B cell (primary cell): Measurements from ENCODE around the gene TAF13. TPM values are rescaled to one million over a fixed set of nuclear protein-coding genes. Genes with fewer than 3 reads are reported as not detected.

ENCODE experiments used
- ATAC-seq: fragments of 200-7000 bp; cut with Tn5 transposase; one replicate; pipeline ENCODE4 v1.10.0; 2021; ENCODE audit warnings: low read depth, mild to moderate bottlenecking, moderate number of reproducible peaks, moderate library complexity
- CTCF ChIA-PET: fragments of 350-600 bp; sonication (Branson Sonifier 250); formaldehyde crosslinking; loops from one replicate; lab custom pipeline; 2021; ENCODE audit warnings: antibody characterized with exemption, inconsistent platforms; lab: Charles Lee
- POLR2A ChIA-PET: fragments of 350-600 bp; sonication (Branson Sonifier 250); formaldehyde crosslinking; loops from one replicate; lab custom pipeline; 2021; ENCODE audit warnings: antibody characterized with exemption; lab: Charles Lee
- DNase-seq: peaks from one replicate; pipeline ENCODE4 v3.0.0; 2013
- H2AFZ ChIP-seq: 2 replicates; pipeline ENCODE4 v1.6.1; 2012; ENCODE audit warnings: mild to moderate bottlenecking, low read depth, low read length; ENCODE audit not compliant: insufficient read depth, poor library complexity, severe bottlenecking
- H3K27ac ChIP-seq, 2 donors: 1 replicate in 1 of 2; 2 replicates in 1 of 2; pipeline ENCODE4 v1.5.1; 2012 to 2013; ENCODE audit warnings: low read length in 2 of 2, mild to moderate bottlenecking in 2 of 2, moderate library complexity in 1 of 2
- H3K27me3 ChIP-seq, 4 experiments: fragments of 200-600 bp in 1 of 4; sonication (generic) in 1 of 4; replicated peaks in 1 of 4; 1 replicate in 2 of 4; 2 replicates in 2 of 4; pipeline versions ENCODE4 v1.6.1 to v1.7.0; 2013 to 2016; ENCODE audit warnings: low read length in 3 of 4, mild to moderate bottlenecking in 2 of 4, mixed read lengths in 1 of 4, moderate library complexity in 1 of 4; ENCODE audit not compliant: insufficient read depth in 4 of 4, control insufficient read depth in 3 of 4; ENCODE audit errors: control extremely low read depth in 1 of 4
- H3K36me3 ChIP-seq, 2 experiments: replicated peaks in 1 of 2; 1 replicate in 1 of 2; 2 replicates in 1 of 2; pipeline versions ENCODE4 v1.6.1 to v1.7.1; 2013; ENCODE audit warnings: low read length in 1 of 2; ENCODE audit not compliant: insufficient read depth in 2 of 2, control insufficient read depth in 1 of 2; ENCODE audit errors: control extremely low read depth in 1 of 2, extremely low read depth in 1 of 2
- H3K4me1 ChIP-seq, 2 donors: fragments of 200-600 bp in 1 of 2; sonication (generic) in 1 of 2; 1 replicate in 1 of 2; 2 replicates in 1 of 2; pipeline versions ENCODE4 v1.5.1 to v1.6.1; 2013 to 2017; ENCODE audit warnings: low read length in 2 of 2; ENCODE audit not compliant: control insufficient read depth in 2 of 2, insufficient read depth in 2 of 2
- H3K4me2 ChIP-seq: replicated peaks from 2 replicates; pipeline ENCODE3; 2012; ENCODE audit warnings: mild to moderate bottlenecking, low read depth, low read length; ENCODE audit not compliant: poor library complexity, severe bottlenecking
- H3K4me3 ChIP-seq, 5 experiments: fragments of 200-600 bp in 1 of 5; sonication (generic) in 1 of 5; 1 replicate in 3 of 5; 2 replicates in 2 of 5; pipeline versions ENCODE4 v1.5.1 to v1.7.0; 2011 to 2016; ENCODE audit warnings: low read length in 4 of 5, mild to moderate bottlenecking in 4 of 5, low read depth in 2 of 5, control low read depth in 1 of 5, moderate library complexity in 1 of 5; ENCODE audit not compliant: insufficient read depth in 1 of 5; ENCODE audit errors: control extremely low read depth in 1 of 5, extremely low read depth in 1 of 5
- H3K79me2 ChIP-seq: fragments of 200-600 bp; sonication (generic); one replicate; pipeline ENCODE4 v1.6.0; 2016; ENCODE audit warnings: low read length; ENCODE audit not compliant: control insufficient read depth, insufficient read depth
- H3K9ac ChIP-seq: fragments of 200-600 bp; sonication (generic); 2 replicates; pipeline ENCODE4 v1.6.1; 2017; ENCODE audit warnings: mild to moderate bottlenecking, low read length, moderate library complexity
- H3K9me3 ChIP-seq, 3 donors: one replicate each; pipeline versions ENCODE4 v1.6.1 to v1.7.1; 2013; ENCODE audit warnings: low read length in 2 of 3; ENCODE audit not compliant: control insufficient read depth in 2 of 3, insufficient read depth in 1 of 3; ENCODE audit errors: control extremely low read depth in 1 of 3
- H4K20me1 ChIP-seq: 2 replicates; pipeline ENCODE4 v1.6.0; 2012; ENCODE audit warnings: mild to moderate bottlenecking, low read length; ENCODE audit not compliant: insufficient read depth, control insufficient read depth, poor library complexity, severe bottlenecking
- H3K27ac Mint-ChIP-seq: one replicate; pipeline ENCODE4 v1.8.0; 2021; ENCODE audit warnings: mixed read lengths
- H3K27me3 Mint-ChIP-seq: one replicate; pipeline ENCODE4 v1.8.0; 2021; ENCODE audit warnings: mixed read lengths
- H3K4me1 Mint-ChIP-seq: one replicate; pipeline ENCODE4 v1.8.0; 2021; ENCODE audit warnings: mixed read lengths
- H3K4me3 Mint-ChIP-seq: one replicate; pipeline ENCODE4 v1.8.0; 2021; ENCODE audit warnings: mixed read lengths
- H3K9me3 Mint-ChIP-seq: one replicate; pipeline ENCODE4 v1.8.0; 2022; ENCODE audit warnings: mixed read lengths; ENCODE audit not compliant: insufficient read depth
- EZH2 ChIP-seq: IDR thresholded peaks from 2 replicates; pipeline ENCODE4 v1.6.1; 2012; ENCODE audit warnings: borderline replicate concordance, low read depth, mild to moderate bottlenecking, moderate library complexity, low read length; ENCODE audit not compliant: insufficient read depth, poor library complexity, severe bottlenecking
- WGBS: methylation state at CpG from one replicate; pipeline ENCODE4 v1.1.5; 2013; ENCODE audit warnings: missing lambda C conversion rate; ENCODE audit not compliant: insufficient coverage; 5-methylcytosine and 5-hydroxymethylcytosine counted together
- intact Hi-C: fragments of 100-400 bp; cut with micrococcal nuclease; formaldehyde crosslinking; loops from one replicate; pipeline ENCODE4 v1.10.0; 2022
- polyA plus RNA-seq: library from polyadenylated mRNA; depleted of rRNA; stranded (reverse); fragments of >200 nt; gene quantifications from 2 replicates; pipeline ENCODE4 v1.2.3, GENCODE V29; 2012
- total RNA-seq, 2 donors: library from RNA; stranded (reverse); fragments of 120-200 nt in 1 of 2; gene quantifications; 1 replicate in 1 of 2; 2 replicates in 1 of 2; pipeline versions ENCODE4 v1.2.3 to v1.2.4, GENCODE V29; 2013 to 2022
- TF ChIP-seq, protein P1 (sequence below): fragments of 200-600 bp; IDR thresholded peaks from one replicate; pipeline ENCODE4 v1.8.0; 2022; ENCODE audit warnings: antibody characterized with exemption, mild to moderate bottlenecking

TAF13 gene
- total and polyA plus RNA-seq, 2 donors (not counting 1 experiment from before 2014, with no cell fraction given), result 6.6 to 14.3 TPM

DNA sequence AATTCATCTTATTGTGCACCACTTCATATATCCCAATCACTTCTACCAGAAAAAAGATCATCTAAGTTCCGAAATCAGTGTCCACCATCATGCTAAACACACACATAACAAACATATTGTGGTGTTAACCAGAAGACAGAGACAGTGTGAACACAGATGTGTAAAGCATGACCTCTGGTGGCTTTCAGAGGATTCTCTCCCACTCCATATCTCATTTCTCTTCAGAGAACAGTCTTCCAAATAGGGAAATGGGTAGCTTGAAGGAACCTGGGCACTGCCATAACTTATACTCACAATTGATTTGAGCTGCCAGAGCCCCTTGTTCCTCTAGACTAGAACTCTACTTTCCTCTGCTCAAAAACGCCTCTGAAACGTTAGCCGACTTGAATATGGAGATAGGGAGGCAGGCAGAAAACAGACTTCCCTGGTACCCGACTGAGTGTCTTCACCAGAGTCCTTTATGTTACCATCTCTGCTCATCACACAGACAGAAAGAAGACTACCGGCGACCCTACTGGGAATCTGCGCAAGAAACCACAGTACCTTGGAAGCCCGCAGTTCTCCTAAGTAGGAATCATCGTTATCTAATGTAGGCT is 36.4 kb upstream of the TAF13 start:
- H3K9ac ChIP-seq, result peak overlapping the region; percentile 59
- H3K9me3 Mint-ChIP-seq, result no peaks in the 10 kb centered on the region
- no peaks in the 10 kb centered on the region for H3K36me3 ChIP-seq
- ATAC-seq (peak; percentile 12), DNase-seq (peak; percentile 68)
- H3K9me3 ChIP-seq, result peaks cover 0 to 6% (median 0%) of the 10 kb centered on the region in 3 donors
- intact Hi-C loops, result loop anchor here (1.0 to 5.0 kb wide), 7 partner anchors 12 to 555 kb away; partner anchors contain the start of genes CLCC1, SORT1 and STXBP3
- H3K27ac Mint-ChIP-seq, result peak overlapping the region; percentile 75
- peak overlapping the region in 1 of 2 donors; percentile 45 for H3K27ac ChIP-seq
- peaks cover 3% of the 10 kb centered on the region for H3K79me2 ChIP-seq
- peaks cover 25 to 26% of the 10 kb centered on the region in 2 donors for H3K4me1 ChIP-seq
- H3K4me2 ChIP-seq, result peak overlapping the region; percentile 86
- POLR2A ChIA-PET, result interaction anchor here (4.8 kb wide), 1 partner anchor 11 kb away, joined by 27 read pairs; no protein-coding TSS in a partner anchor
- CTCF ChIA-PET, result interaction anchor here (0.8 to 5.7 kb wide), 15 partner anchors 9 to 551 kb away, joined by 3 to 64 read pairs (median 4); partner anchors contain the start of genes SARS1, TAF13 and TMEM167B
- WGBS, result 25% methylated on average over 6 of the region's 10 CpGs
- H4K20me1 ChIP-seq, result no peaks in the 10 kb centered on the region
- peak overlapping the region; percentile 69 for H2AFZ ChIP-seq
- peak overlapping the region in 2 of 5 experiments; percentile 49 to 54 for H3K4me3 ChIP-seq
- TF ChIP-seq, protein P1, sequence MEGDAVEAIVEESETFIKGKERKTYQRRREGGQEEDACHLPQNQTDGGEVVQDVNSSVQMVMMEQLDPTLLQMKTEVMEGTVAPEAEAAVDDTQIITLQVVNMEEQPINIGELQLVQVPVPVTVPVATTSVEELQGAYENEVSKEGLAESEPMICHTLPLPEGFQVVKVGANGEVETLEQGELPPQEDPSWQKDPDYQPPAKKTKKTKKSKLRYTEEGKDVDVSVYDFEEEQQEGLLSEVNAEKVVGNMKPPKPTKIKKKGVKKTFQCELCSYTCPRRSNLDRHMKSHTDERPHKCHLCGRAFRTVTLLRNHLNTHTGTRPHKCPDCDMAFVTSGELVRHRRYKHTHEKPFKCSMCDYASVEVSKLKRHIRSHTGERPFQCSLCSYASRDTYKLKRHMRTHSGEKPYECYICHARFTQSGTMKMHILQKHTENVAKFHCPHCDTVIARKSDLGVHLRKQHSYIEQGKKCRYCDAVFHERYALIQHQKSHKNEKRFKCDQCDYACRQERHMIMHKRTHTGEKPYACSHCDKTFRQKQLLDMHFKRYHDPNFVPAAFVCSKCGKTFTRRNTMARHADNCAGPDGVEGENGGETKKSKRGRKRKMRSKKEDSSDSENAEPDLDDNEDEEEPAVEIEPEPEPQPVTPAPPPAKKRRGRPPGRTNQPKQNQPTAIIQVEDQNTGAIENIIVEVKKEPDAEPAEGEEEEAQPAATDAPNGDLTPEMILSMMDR, result no peak
- no peak for TF ChIP-seq EZH2
- peak overlapping the region; percentile 85 for H3K4me3 Mint-ChIP-seq
- peaks cover 26% of the 10 kb centered on the region for H3K27me3 Mint-ChIP-seq
- H3K4me1 Mint-ChIP-seq, result peaks cover 27% of the 10 kb centered on the region
- H3K27me3 ChIP-seq, result peaks cover 0 to 21% (median 19%) of the 10 kb centered on the region in 4 experiments
